ENCODE results near the gene ZNF45. TPM values are rescaled to one million over a fixed set of nuclear protein-coding genes. Genes with fewer than 3 reads are reported as not detected.

The ZNF45 gene
- total RNA-seq, 1 donor from 2014 or later: 6.5 TPM

DNA sequence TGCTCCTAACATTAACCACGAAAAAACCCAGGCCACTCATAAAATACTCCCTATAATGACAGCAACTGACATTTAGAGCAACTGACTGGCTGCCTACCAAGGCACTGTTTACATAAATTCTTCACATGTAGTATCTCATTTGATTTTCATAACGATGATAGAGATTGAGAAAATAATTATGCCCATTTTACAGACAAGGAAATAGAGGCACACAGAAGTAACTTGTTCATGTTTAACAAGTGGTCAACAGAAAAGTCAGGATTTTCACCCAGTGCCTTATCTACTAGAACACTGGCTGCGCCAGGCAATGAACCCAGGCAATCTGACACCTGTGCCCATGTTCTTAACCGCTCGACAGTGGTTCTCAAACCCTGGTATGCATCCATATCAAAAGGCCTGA is 6.3 kb downstream of the ZNF45 start:
- no peak for DNase-seq (ENCODE audit: low spot score in 2 of 2)
- no peak overlapping the region for H3K27ac ChIP-seq
- H3K27me3 ChIP-seq: no peaks in the 10 kb centered on the region
- H3K4me3 ChIP-seq: no peak overlapping the region
- H3K9me3 ChIP-seq: peaks cover 11 to 34% of the 10 kb centered on the region in 2 donors
- H3K36me3 ChIP-seq: peaks cover 89 to 96% of the 10 kb centered on the region in 2 donors
- H3K4me1 ChIP-seq: peaks cover 0 to 7% of the 10 kb centered on the region in 2 donors
- TF ChIP-seq, protein P1, sequence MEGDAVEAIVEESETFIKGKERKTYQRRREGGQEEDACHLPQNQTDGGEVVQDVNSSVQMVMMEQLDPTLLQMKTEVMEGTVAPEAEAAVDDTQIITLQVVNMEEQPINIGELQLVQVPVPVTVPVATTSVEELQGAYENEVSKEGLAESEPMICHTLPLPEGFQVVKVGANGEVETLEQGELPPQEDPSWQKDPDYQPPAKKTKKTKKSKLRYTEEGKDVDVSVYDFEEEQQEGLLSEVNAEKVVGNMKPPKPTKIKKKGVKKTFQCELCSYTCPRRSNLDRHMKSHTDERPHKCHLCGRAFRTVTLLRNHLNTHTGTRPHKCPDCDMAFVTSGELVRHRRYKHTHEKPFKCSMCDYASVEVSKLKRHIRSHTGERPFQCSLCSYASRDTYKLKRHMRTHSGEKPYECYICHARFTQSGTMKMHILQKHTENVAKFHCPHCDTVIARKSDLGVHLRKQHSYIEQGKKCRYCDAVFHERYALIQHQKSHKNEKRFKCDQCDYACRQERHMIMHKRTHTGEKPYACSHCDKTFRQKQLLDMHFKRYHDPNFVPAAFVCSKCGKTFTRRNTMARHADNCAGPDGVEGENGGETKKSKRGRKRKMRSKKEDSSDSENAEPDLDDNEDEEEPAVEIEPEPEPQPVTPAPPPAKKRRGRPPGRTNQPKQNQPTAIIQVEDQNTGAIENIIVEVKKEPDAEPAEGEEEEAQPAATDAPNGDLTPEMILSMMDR (IDR thresholded peaks at IDR 0.05): no peak
- intact Hi-C loops (cut with DNase I): no loop called here

DNA sequence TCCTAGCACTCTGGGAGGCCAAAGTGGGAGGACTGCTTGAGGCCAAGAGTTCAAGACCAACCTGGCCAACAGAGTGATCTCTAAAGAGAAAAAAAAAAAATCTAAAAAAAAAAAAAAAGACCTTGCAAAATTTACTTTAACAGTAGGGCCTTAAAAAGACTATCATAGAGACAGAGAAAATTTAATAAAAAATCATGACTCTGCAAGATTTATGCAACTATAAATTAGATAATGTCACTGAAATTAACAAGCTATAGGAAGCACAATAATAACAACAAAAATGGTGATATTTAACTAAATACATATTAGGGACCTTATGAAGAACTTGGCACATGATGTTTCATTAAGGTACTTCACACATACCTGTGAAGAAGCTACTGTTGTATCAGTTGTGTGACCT is 11.2 kb downstream of the ZNF45 start:
- H3K36me3 ChIP-seq: peaks cover 97 to 100% of the 10 kb centered on the region in 2 donors
- TF ChIP-seq, protein P1 (IDR thresholded peaks at IDR 0.05): no peak
- H3K27ac ChIP-seq: no peak overlapping the region
- DNase-seq (ENCODE audit: low spot score in 2 of 2): no peak
- no peaks in the 10 kb centered on the region for H3K4me1 ChIP-seq
- intact Hi-C loops (cut with DNase I): no loop called here
- H3K4me3 ChIP-seq: no peak overlapping the region
- H3K27me3 ChIP-seq: no peaks in the 10 kb centered on the region
- peaks cover 20 to 83% of the 10 kb centered on the region in 2 donors for H3K9me3 ChIP-seq

DNA sequence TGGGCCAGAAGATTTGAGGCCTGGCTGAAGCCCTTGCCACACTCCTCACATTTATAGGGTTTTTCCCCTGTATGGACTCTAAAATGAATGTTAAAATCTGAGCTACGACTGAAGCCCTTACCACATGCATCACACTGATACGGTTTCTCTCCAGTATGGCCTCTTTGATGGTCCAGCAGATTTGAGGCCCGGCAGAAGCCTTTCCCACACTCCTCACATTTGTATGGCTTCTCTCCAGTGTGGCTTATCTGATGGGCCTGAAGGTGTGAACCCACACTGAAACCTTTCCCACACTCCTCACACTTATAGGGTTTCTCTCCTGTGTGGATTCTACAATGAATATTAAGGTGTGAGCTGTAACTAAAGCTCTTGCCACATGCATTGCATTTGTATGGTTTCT is 21.0 kb downstream of the ZNF45 start:
- H3K4me1 ChIP-seq: no peaks in the 10 kb centered on the region
- no peak overlapping the region for H3K27ac ChIP-seq
- H3K4me3 ChIP-seq: no peak overlapping the region
- no peak for DNase-seq (ENCODE audit: low spot score in 2 of 2)
- peaks cover 87 to 100% of the 10 kb centered on the region in 2 donors for H3K9me3 ChIP-seq
- TF ChIP-seq, protein P1 (IDR thresholded peaks at IDR 0.05): no peak
- peaks cover 58 to 60% of the 10 kb centered on the region in 2 donors for H3K36me3 ChIP-seq
- intact Hi-C loops (cut with DNase I): no loop called here
- H3K27me3 ChIP-seq: no peaks in the 10 kb centered on the region

DNA sequence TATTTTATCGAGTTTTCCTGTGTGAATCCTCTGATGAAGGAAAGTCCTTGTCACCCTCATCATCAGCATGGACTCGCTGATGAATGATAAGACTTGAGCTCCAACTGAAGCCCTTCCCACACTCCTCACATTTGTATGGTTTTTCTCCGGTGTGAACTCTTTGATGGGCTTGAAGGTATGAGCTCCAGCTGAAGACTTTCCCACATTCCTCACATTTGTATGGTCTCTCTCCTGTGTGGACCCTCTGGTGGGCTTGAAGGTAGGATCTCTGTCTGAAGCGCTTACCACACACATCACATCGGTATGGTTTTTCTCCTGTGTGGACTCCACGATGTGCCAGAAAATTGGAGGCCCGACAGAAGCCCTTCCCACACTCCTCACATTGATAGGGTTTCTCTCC is 21.7 kb downstream of the ZNF45 start:
- Histone ChIP-seq H3K4me1 (no peaks in the 10 kb centered on the region), H3K9me3 (peaks cover 87 to 100% of the 10 kb centered on the region in 2 donors), H3K36me3 (peaks cover 51 to 53% of the 10 kb centered on the region in 2 donors), H3K27ac (no peak overlapping the region), H3K4me3 (no peak overlapping the region), H3K27me3 (no peaks in the 10 kb centered on the region)
- TF ChIP-seq, protein P1 (IDR thresholded peaks at IDR 0.05): no peak
- DNase-seq (ENCODE audit: low spot score in 2 of 2): no peak
- intact Hi-C loops (cut with DNase I): no loop called here

DNA sequence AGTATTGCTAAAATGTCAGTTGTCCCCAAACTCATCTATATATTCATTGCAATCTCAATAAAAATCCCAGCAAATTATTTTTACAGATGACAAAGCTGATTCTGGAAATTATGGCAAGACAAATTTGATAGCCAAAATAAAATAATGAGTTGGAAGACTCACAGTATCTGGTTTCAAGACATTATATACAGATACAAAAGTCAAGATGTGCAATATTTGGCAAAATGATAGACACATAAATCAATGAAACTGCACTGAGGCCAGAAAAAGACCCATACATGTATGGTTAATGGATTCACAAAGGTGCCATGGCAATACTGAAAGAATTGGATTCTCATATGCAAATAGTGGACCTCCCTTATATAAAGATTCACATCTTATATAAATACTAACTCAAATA is 24.2 kb downstream of the ZNF45 start:
- H3K27me3 ChIP-seq: no peaks in the 10 kb centered on the region
- DNase-seq (ENCODE audit: low spot score in 2 of 2): no peak
- H3K36me3 ChIP-seq: peaks cover 26 to 28% of the 10 kb centered on the region in 2 donors
- peaks cover 85 to 100% of the 10 kb centered on the region in 2 donors for H3K9me3 ChIP-seq
- H3K27ac ChIP-seq: no peak overlapping the region
- TF ChIP-seq, protein P1 (IDR thresholded peaks at IDR 0.05): no peak
- intact Hi-C loops (cut with DNase I): no loop called here
- no peak overlapping the region for H3K4me3 ChIP-seq
- H3K4me1 ChIP-seq: no peaks in the 10 kb centered on the region

DNA sequence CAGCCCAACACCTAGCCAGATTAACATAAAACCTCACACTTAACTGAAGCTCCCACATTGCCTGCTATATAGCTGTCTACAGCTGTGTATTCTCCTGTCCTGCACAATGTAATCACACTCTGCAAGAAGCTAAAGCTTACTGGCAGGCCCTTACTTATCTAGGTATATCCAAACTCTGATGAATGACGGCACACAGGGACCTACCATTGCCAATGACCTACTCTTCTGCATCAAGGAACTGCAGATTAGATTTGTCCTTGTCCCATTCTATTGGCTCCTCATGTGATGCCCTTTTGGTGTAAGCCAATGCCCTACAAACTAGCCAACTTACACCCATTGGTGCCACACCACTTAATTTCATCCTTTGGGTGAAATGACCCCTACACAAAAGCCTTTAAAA is 26.4 kb downstream of the ZNF45 start:
- Histone ChIP-seq H3K27me3 (no peaks in the 10 kb centered on the region), H3K4me3 (no peak overlapping the region), H3K9me3 (peaks cover 72 to 97% of the 10 kb centered on the region in 2 donors), H3K36me3 (peaks cover 4 to 6% of the 10 kb centered on the region in 2 donors), H3K4me1 (no peaks in the 10 kb centered on the region), H3K27ac (no peak overlapping the region)
- no peak for DNase-seq (ENCODE audit: low spot score in 2 of 2)
- TF ChIP-seq, protein P1 (IDR thresholded peaks at IDR 0.05): no peak
- intact Hi-C loops (cut with DNase I): no loop called here
